ENCODE measurements around the gene EYA3. TPM values are rescaled to one million over a fixed set of nuclear protein-coding genes. Genes with fewer than 3 reads are reported as not detected.

Gene EYA3
- total and polyA plus RNA-seq, 2 donors (not counting 3 experiments of a cell fraction or from before 2014, with no cell fraction given): 12.7 to 33.0 TPM

GRCh38 chr1:28046716-28047115 lies 41.7 kb downstream of the EYA3 start:
- peaks cover 10% of the 10 kb centered on the region for H3K79me2 ChIP-seq (ENCODE audit: control insufficient read depth, insufficient read depth, low read length)
- DNase-seq (ENCODE audit: low read depth, low spot score): no peak
- CTCF ChIA-PET: interaction anchor here (1.1 kb wide), 1 partner anchor 21 kb away, joined by 3 read pairs; no protein-coding TSS in a partner anchor
- no peaks in the 10 kb centered on the region for H3K36me3 ChIP-seq (ENCODE audit: control insufficient read depth in 2 of 2, extremely low read depth in 1 of 2, insufficient read depth in 2 of 2, low read length in 2 of 2)
- intact Hi-C loops (cut with micrococcal nuclease): no loop called here
- H3K27ac ChIP-seq (ENCODE audit: insufficient read depth, low read depth, low read length): peak overlapping the region; percentile 60
- no peak overlapping the region for H3K4me3 ChIP-seq (replicated peaks in 1 of 3; ENCODE audit: insufficient read depth in 1 of 3, low read depth in 1 of 3, low read length in 3 of 3)
- H3K4me2 ChIP-seq (ENCODE audit: insufficient read depth, low read length): no peak overlapping the region
- H3K9me3 ChIP-seq (replicated peaks; ENCODE audit: control insufficient read depth, insufficient read depth, low read length): no peaks in the 10 kb centered on the region
- FAIRE-seq: peak; percentile 61
- dilution Hi-C loops (cut with MboI; ENCODE audit: extremely low pct_ligation_motif_present, low sequenced_read_pairs): no loop called here
- H3K27me3 ChIP-seq (ENCODE audit: control insufficient read depth in 2 of 2, insufficient read depth in 2 of 2, low read length in 2 of 2): no peaks in the 10 kb centered on the region
- H2AFZ ChIP-seq (ENCODE audit: low read depth, low read length): no peak overlapping the region
- no TSS peak for BruUV-seq (replicated peaks)
- peaks cover 19% of the 10 kb centered on the region for H3K4me1 ChIP-seq (ENCODE audit: control insufficient read depth, extremely low read depth, insufficient read depth, low read length)
- H4K20me1 ChIP-seq (replicated peaks; ENCODE audit: control insufficient read depth, extremely low read depth, insufficient read depth, low read length): no peaks in the 10 kb centered on the region
- TF ChIP-seq POLR2AphosphoS5 (IDR thresholded peaks at IDR 0.05; ENCODE audit: insufficient read depth, low read depth, low read length): no peak
- TF ChIP-seq EZH2 (IDR thresholded peaks at IDR 0.05; ENCODE audit: borderline replicate concordance, low read depth, low read length, severe bottlenecking): no peak
- no peak overlapping the region for H3K9ac ChIP-seq (replicated peaks; ENCODE audit: extremely low read depth, insufficient read depth, low read length)
- POLR2A ChIA-PET: no interaction called here
- H3K9me1 ChIP-seq (replicated peaks; ENCODE audit: control insufficient read depth, extremely low read depth, insufficient read depth, low read length): no peaks in the 10 kb centered on the region

DNA sequence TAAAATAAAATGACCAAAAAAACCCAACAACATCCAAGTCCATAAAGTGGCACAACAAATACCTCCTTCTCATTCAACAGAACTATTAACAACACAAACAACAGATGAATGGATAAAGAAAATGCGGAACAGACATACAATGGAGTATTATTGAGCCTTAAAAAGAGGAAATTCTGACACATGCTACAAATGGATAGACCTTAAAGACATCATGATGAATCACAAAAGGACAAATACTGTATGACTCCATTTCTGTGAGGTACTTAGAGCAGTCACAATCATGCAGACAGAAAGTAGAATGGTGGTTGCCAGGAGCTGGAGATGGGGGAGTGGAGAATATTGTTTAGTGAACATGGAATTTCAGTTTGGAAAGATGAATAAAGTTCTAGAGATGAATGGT lies 42.6 kb downstream of the EYA3 start:
- ChIA-PET POLR2A (no interaction called here), CTCF (interaction anchor here (1.1 kb wide), 1 partner anchor 22 kb away, joined by 3 read pairs; no protein-coding TSS in a partner anchor)
- Histone ChIP-seq H2AFZ (ENCODE audit: low read depth, low read length) (no peak overlapping the region), H3K36me3 (ENCODE audit: control insufficient read depth in 2 of 2, extremely low read depth in 1 of 2, insufficient read depth in 2 of 2, low read length in 2 of 2) (no peaks in the 10 kb centered on the region), H3K4me1 (ENCODE audit: control insufficient read depth, extremely low read depth, insufficient read depth, low read length) (peaks cover 19% of the 10 kb centered on the region), H3K9me1 (replicated peaks; ENCODE audit: control insufficient read depth, extremely low read depth, insufficient read depth, low read length) (no peaks in the 10 kb centered on the region), H3K4me3 (replicated peaks in 1 of 3; ENCODE audit: insufficient read depth in 1 of 3, low read depth in 1 of 3, low read length in 3 of 3) (no peak overlapping the region), H4K20me1 (replicated peaks; ENCODE audit: control insufficient read depth, extremely low read depth, insufficient read depth, low read length) (no peaks in the 10 kb centered on the region), H3K27ac (ENCODE audit: insufficient read depth, low read depth, low read length) (peak overlapping the region; percentile 60), H3K27me3 (ENCODE audit: control insufficient read depth in 2 of 2, insufficient read depth in 2 of 2, low read length in 2 of 2) (no peaks in the 10 kb centered on the region), H3K9ac (replicated peaks; ENCODE audit: extremely low read depth, insufficient read depth, low read length) (no peak overlapping the region), H3K79me2 (ENCODE audit: control insufficient read depth, insufficient read depth, low read length) (peaks cover 10% of the 10 kb centered on the region), H3K9me3 (replicated peaks; ENCODE audit: control insufficient read depth, insufficient read depth, low read length) (no peaks in the 10 kb centered on the region), H3K4me2 (ENCODE audit: insufficient read depth, low read length) (peak overlapping the region; percentile 25)
- BruUV-seq (replicated peaks): no TSS peak
- dilution Hi-C loops (cut with MboI; ENCODE audit: extremely low pct_ligation_motif_present, low sequenced_read_pairs) (no loop called here), intact Hi-C loops (cut with micrococcal nuclease) (no loop called here)
- FAIRE-seq (peak; percentile 93), DNase-seq (ENCODE audit: low read depth, low spot score) (peak; percentile 69)
- peak; percentile 66 for TF ChIP-seq JUN (IDR thresholded peaks at IDR 0.05; ENCODE audit: borderline replicate concordance, insufficient read depth, insufficient read length, low read depth)
- TF ChIP-seq GATA2 (IDR thresholded peaks at IDR 0.05; ENCODE audit: insufficient read depth, insufficient read length, low read depth, low read length): no peak
- TF ChIP-seq, protein P1, sequence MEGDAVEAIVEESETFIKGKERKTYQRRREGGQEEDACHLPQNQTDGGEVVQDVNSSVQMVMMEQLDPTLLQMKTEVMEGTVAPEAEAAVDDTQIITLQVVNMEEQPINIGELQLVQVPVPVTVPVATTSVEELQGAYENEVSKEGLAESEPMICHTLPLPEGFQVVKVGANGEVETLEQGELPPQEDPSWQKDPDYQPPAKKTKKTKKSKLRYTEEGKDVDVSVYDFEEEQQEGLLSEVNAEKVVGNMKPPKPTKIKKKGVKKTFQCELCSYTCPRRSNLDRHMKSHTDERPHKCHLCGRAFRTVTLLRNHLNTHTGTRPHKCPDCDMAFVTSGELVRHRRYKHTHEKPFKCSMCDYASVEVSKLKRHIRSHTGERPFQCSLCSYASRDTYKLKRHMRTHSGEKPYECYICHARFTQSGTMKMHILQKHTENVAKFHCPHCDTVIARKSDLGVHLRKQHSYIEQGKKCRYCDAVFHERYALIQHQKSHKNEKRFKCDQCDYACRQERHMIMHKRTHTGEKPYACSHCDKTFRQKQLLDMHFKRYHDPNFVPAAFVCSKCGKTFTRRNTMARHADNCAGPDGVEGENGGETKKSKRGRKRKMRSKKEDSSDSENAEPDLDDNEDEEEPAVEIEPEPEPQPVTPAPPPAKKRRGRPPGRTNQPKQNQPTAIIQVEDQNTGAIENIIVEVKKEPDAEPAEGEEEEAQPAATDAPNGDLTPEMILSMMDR (IDR thresholded peaks at IDR 0.05; ENCODE audit: extremely low read depth in 1 of 2, insufficient read depth in 1 of 2, low read depth in 1 of 2, low read length in 2 of 2): no peak
- TF ChIP-seq EZH2 (IDR thresholded peaks at IDR 0.05; ENCODE audit: borderline replicate concordance, low read depth, low read length, severe bottlenecking): no peak
- no peak for TF ChIP-seq POLR2AphosphoS5 (IDR thresholded peaks at IDR 0.05; ENCODE audit: insufficient read depth, low read depth, low read length)
- TF ChIP-seq POLR2A (IDR thresholded peaks at IDR 0.05; ENCODE audit: low read depth, low read length): no peak
- no peak for TF ChIP-seq MAX (IDR thresholded peaks at IDR 0.05; ENCODE audit: insufficient read depth, insufficient read length)
- no peak for TF ChIP-seq MYC (IDR thresholded peaks at IDR 0.05; ENCODE audit: low read depth, low read length)
- TF ChIP-seq FOS (IDR thresholded peaks at IDR 0.05; ENCODE audit: borderline replicate concordance, insufficient read depth, low read length): peak; percentile 76

Measured in endothelial cell of umbilical vein (primary cell).